ENCODE data around the gene PLPP4. TPM values are rescaled to one million over a fixed set of nuclear protein-coding genes. Genes with fewer than 3 reads are reported as not detected.

Gene PLPP4
- total and polyA plus RNA-seq, 2 donors (not counting 3 experiments of a cell fraction or from before 2014, with no cell fraction given): 15.5 to 36.4 TPM

DNA sequence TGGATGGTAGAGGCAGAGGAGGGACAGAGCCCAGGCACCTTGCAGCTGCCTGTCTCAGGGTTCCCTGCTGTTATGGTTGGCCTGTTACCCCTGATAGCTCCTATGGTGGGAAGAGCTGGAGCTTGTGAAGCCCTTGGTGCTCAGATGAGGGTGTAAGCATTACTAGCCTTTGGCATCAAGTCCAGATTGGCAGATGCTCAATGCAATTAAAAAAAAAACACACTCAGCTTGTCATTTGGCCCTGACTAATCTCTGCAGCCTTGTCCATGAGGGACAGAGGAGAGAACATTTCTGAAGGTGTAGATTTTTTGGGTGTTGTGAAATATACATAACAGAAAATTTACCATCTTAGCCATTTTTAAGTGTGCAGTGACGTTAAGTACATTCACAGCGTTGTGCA is 86.3 kb downstream of the PLPP4 start:
- Histone ChIP-seq H3K79me2 (ENCODE audit: control insufficient read depth, insufficient read depth, low read length) (no peaks in the 10 kb centered on the region), H3K4me1 (ENCODE audit: control insufficient read depth, extremely low read depth, insufficient read depth, low read length) (no peaks in the 10 kb centered on the region), H3K27ac (ENCODE audit: insufficient read depth, low read depth, low read length) (no peak overlapping the region), H3K27me3 (ENCODE audit: control insufficient read depth in 2 of 2, insufficient read depth in 2 of 2, low read length in 2 of 2) (no peaks in the 10 kb centered on the region), H4K20me1 (replicated peaks; ENCODE audit: control insufficient read depth, extremely low read depth, insufficient read depth, low read length) (no peaks in the 10 kb centered on the region), H3K9me3 (replicated peaks; ENCODE audit: control insufficient read depth, insufficient read depth, low read length) (no peaks in the 10 kb centered on the region), H3K36me3 (ENCODE audit: control insufficient read depth in 2 of 2, extremely low read depth in 1 of 2, insufficient read depth in 2 of 2, low read length in 2 of 2) (no peaks in the 10 kb centered on the region), H3K4me2 (ENCODE audit: insufficient read depth, low read length) (no peak overlapping the region), H3K4me3 (replicated peaks in 1 of 3; ENCODE audit: insufficient read depth in 1 of 3, low read depth in 1 of 3, low read length in 3 of 3) (no peak overlapping the region), H3K9me1 (replicated peaks; ENCODE audit: control insufficient read depth, extremely low read depth, insufficient read depth, low read length) (no peaks in the 10 kb centered on the region), H2AFZ (ENCODE audit: low read depth, low read length) (no peak overlapping the region), H3K9ac (replicated peaks; ENCODE audit: extremely low read depth, insufficient read depth, low read length) (no peak overlapping the region)
- dilution Hi-C loops (cut with MboI; ENCODE audit: extremely low pct_ligation_motif_present, low sequenced_read_pairs): no loop called here
- no TSS peak for BruUV-seq (replicated peaks)
- no peak for DNase-seq (ENCODE audit: low read depth, low spot score)
- TF ChIP-seq GATA2 (IDR thresholded peaks at IDR 0.05; ENCODE audit: insufficient read depth, insufficient read length, low read depth, low read length) (no peak), EZH2 (IDR thresholded peaks at IDR 0.05; ENCODE audit: borderline replicate concordance, low read depth, low read length, severe bottlenecking) (no peak), MYC (IDR thresholded peaks at IDR 0.05; ENCODE audit: low read depth, low read length) (no peak), POLR2A (IDR thresholded peaks at IDR 0.05; ENCODE audit: low read depth, low read length) (no peak), POLR2AphosphoS5 (IDR thresholded peaks at IDR 0.05; ENCODE audit: insufficient read depth, low read depth, low read length) (no peak), JUN (IDR thresholded peaks at IDR 0.05; ENCODE audit: borderline replicate concordance, insufficient read depth, insufficient read length, low read depth) (no peak)
- ChIA-PET CTCF (no interaction called here), POLR2A (interaction anchor here (0.7 kb wide), 1 partner anchor 1569 kb away, joined by 3 read pairs; no protein-coding TSS in a partner anchor)
- no peak for FAIRE-seq
- intact Hi-C loops (cut with micrococcal nuclease): no loop called here

DNA sequence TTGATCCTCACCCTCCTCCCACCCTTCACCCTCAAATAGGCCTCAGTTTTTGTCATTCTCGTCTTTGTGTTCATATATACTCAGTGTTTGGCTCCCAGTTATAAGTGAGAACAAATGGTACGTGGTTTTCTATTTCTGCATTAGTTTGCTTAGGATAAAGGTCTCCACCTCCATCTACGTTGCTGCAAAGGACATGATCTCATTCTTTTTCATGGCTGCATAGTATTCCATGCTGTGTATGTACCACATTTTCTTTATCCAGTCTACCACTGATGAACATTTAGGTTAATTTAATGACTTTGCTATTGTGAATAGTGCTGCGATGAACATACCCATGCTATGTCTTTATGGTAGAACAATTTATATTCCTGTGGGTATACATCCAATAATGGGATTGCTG is 91.2 kb downstream of the PLPP4 start:
- ChIA-PET CTCF (no interaction called here), POLR2A (no interaction called here)
- no peak overlapping the region for H3K4me3 ChIP-seq (replicated peaks in 1 of 3; ENCODE audit: insufficient read depth in 1 of 3, low read depth in 1 of 3, low read length in 3 of 3)
- dilution Hi-C loops (cut with MboI; ENCODE audit: extremely low pct_ligation_motif_present, low sequenced_read_pairs): no loop called here
- no peaks in the 10 kb centered on the region for H3K9me3 ChIP-seq (replicated peaks; ENCODE audit: control insufficient read depth, insufficient read depth, low read length)
- no peak for FAIRE-seq
- H3K27me3 ChIP-seq (ENCODE audit: control insufficient read depth in 2 of 2, insufficient read depth in 2 of 2, low read length in 2 of 2): no peaks in the 10 kb centered on the region
- H3K79me2 ChIP-seq (ENCODE audit: control insufficient read depth, insufficient read depth, low read length): no peaks in the 10 kb centered on the region
- H3K4me2 ChIP-seq (ENCODE audit: insufficient read depth, low read length): no peak overlapping the region
- no peak overlapping the region for H3K27ac ChIP-seq (ENCODE audit: insufficient read depth, low read depth, low read length)
- no peaks in the 10 kb centered on the region for H3K36me3 ChIP-seq (ENCODE audit: control insufficient read depth in 2 of 2, extremely low read depth in 1 of 2, insufficient read depth in 2 of 2, low read length in 2 of 2)
- DNase-seq (ENCODE audit: low read depth, low spot score): no peak
- no peak overlapping the region for H2AFZ ChIP-seq (ENCODE audit: low read depth, low read length)
- intact Hi-C loops (cut with micrococcal nuclease): loop anchor here (2.0 kb wide), 1 partner anchor 13 kb away; no protein-coding TSS in a partner anchor
- no peaks in the 10 kb centered on the region for H3K4me1 ChIP-seq (ENCODE audit: control insufficient read depth, extremely low read depth, insufficient read depth, low read length)
- no TSS peak for BruUV-seq (replicated peaks)
- H3K9me1 ChIP-seq (replicated peaks; ENCODE audit: control insufficient read depth, extremely low read depth, insufficient read depth, low read length): no peaks in the 10 kb centered on the region
- no peak overlapping the region for H3K9ac ChIP-seq (replicated peaks; ENCODE audit: extremely low read depth, insufficient read depth, low read length)
- no peaks in the 10 kb centered on the region for H4K20me1 ChIP-seq (replicated peaks; ENCODE audit: control insufficient read depth, extremely low read depth, insufficient read depth, low read length)
- no peak for TF ChIP-seq FOS (IDR thresholded peaks at IDR 0.05; ENCODE audit: borderline replicate concordance, insufficient read depth, low read length)
- TF ChIP-seq, protein P1, sequence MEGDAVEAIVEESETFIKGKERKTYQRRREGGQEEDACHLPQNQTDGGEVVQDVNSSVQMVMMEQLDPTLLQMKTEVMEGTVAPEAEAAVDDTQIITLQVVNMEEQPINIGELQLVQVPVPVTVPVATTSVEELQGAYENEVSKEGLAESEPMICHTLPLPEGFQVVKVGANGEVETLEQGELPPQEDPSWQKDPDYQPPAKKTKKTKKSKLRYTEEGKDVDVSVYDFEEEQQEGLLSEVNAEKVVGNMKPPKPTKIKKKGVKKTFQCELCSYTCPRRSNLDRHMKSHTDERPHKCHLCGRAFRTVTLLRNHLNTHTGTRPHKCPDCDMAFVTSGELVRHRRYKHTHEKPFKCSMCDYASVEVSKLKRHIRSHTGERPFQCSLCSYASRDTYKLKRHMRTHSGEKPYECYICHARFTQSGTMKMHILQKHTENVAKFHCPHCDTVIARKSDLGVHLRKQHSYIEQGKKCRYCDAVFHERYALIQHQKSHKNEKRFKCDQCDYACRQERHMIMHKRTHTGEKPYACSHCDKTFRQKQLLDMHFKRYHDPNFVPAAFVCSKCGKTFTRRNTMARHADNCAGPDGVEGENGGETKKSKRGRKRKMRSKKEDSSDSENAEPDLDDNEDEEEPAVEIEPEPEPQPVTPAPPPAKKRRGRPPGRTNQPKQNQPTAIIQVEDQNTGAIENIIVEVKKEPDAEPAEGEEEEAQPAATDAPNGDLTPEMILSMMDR (IDR thresholded peaks at IDR 0.05; ENCODE audit: extremely low read depth in 1 of 2, insufficient read depth in 1 of 2, low read depth in 1 of 2, low read length in 2 of 2): no peak
- TF ChIP-seq GATA2 (IDR thresholded peaks at IDR 0.05; ENCODE audit: insufficient read depth, insufficient read length, low read depth, low read length): no peak
- TF ChIP-seq MYC (IDR thresholded peaks at IDR 0.05; ENCODE audit: low read depth, low read length): no peak
- TF ChIP-seq, protein P2, sequence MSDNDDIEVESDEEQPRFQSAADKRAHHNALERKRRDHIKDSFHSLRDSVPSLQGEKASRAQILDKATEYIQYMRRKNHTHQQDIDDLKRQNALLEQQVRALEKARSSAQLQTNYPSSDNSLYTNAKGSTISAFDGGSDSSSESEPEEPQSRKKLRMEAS (IDR thresholded peaks at IDR 0.05; ENCODE audit: insufficient read depth, insufficient read length): no peak
- no peak for TF ChIP-seq POLR2A (IDR thresholded peaks at IDR 0.05; ENCODE audit: low read depth, low read length)
- TF ChIP-seq EZH2 (IDR thresholded peaks at IDR 0.05; ENCODE audit: borderline replicate concordance, low read depth, low read length, severe bottlenecking): no peak
- TF ChIP-seq JUN (IDR thresholded peaks at IDR 0.05; ENCODE audit: borderline replicate concordance, insufficient read depth, insufficient read length, low read depth): no peak
- TF ChIP-seq POLR2AphosphoS5 (IDR thresholded peaks at IDR 0.05; ENCODE audit: insufficient read depth, low read depth, low read length): no peak
